Measurements from ENCODE around the gene WHRN. TPM values are rescaled to one million over a fixed set of nuclear protein-coding genes. Genes with fewer than 3 reads are reported as not detected.
A peak's percentile ranks its signal among the peaks of the same experiment; 100 is the strongest.

Gene WHRN
- total and polyA plus RNA-seq, 4 donors: 4.4 to 26.8 (median 16.8) TPM

GRCh38 chr9:114370251-114370967 is 134.9 kb downstream of the WHRN start:
- peak overlapping the region; percentile 26 for H3K27ac ChIP-seq (ENCODE audit: low read depth, low read length)
- H3K4me1 ChIP-seq (ENCODE audit: control insufficient read depth, insufficient read depth, low read length): peaks cover 31% of the 10 kb centered on the region
- peaks cover 57% of the 10 kb centered on the region for H3K36me3 ChIP-seq (ENCODE audit: control insufficient read depth, insufficient read depth, low read length)
- DNase-seq (ENCODE audit: low read depth in 4 of 6, low spot score in 6 of 6): peak in 2 of 6 donors; percentile 79 to 80
- 11% methylated on average over 5 of the region's 6 CpGs for WGBS (ENCODE audit: insufficient coverage)
- H3K27me3 ChIP-seq (ENCODE audit: control insufficient read depth, insufficient read depth, low read length): no peaks in the 10 kb centered on the region
- no peak overlapping the region for H3K4me3 ChIP-seq (ENCODE audit: low read depth, low read length)
- no peaks in the 10 kb centered on the region for H3K9me3 ChIP-seq (ENCODE audit: control insufficient read depth, insufficient read depth, low read length)

DNA sequence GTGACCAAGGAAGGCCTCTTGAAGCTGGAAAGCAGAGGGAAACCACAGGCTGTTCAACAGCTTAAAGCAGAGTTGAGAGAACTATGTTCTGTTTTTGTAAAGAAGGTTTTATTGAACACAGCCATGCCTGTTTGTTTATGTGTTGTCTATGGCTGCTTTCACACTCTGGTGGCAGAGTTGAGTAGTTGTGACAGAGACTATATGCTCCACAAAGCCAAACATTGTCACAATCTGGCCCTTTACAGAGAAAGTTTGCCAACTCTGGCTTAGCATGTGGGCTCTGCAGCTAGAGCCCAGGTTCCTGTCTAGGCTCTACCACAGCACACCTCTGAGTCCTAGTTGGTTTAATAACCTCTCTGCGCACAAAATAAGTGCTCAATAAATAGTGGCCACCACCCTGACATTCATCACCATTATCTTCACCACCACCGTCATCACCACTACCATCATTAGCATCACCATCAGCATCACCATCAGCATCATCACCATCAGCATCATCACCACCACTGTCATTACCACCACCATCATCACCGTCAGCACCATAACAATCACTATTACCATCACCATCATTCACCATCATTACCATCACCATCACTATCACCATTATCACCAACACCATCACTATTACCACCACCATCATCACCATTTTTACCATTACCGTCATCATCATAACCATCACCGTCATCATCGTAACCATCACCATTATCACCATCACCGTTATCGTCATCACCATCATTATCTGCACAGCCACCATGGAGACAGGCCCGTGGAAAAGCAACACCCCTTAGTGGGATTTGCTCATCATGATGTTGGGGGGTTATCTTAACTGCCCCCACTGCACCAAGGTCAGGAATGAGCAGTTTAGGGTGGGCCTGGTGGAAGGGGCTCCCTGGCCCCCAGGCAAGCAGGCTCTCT is 135.8 kb downstream of the WHRN start:
- Histone ChIP-seq H3K9me3 (ENCODE audit: control insufficient read depth, insufficient read depth, low read length) (no peaks in the 10 kb centered on the region), H3K4me3 (ENCODE audit: low read depth, low read length) (no peak overlapping the region), H3K4me1 (ENCODE audit: control insufficient read depth, insufficient read depth, low read length) (peaks cover 31% of the 10 kb centered on the region), H3K27ac (ENCODE audit: low read depth, low read length) (no peak overlapping the region), H3K27me3 (ENCODE audit: control insufficient read depth, insufficient read depth, low read length) (no peaks in the 10 kb centered on the region), H3K36me3 (ENCODE audit: control insufficient read depth, insufficient read depth, low read length) (peaks cover 58% of the 10 kb centered on the region)
- DNase-seq (ENCODE audit: low read depth in 4 of 6, low spot score in 6 of 6): peak in 1 of 6 donors; percentile 88
- 97% methylated on average over 6 of the region's 9 CpGs for WGBS (ENCODE audit: insufficient coverage)

DNA sequence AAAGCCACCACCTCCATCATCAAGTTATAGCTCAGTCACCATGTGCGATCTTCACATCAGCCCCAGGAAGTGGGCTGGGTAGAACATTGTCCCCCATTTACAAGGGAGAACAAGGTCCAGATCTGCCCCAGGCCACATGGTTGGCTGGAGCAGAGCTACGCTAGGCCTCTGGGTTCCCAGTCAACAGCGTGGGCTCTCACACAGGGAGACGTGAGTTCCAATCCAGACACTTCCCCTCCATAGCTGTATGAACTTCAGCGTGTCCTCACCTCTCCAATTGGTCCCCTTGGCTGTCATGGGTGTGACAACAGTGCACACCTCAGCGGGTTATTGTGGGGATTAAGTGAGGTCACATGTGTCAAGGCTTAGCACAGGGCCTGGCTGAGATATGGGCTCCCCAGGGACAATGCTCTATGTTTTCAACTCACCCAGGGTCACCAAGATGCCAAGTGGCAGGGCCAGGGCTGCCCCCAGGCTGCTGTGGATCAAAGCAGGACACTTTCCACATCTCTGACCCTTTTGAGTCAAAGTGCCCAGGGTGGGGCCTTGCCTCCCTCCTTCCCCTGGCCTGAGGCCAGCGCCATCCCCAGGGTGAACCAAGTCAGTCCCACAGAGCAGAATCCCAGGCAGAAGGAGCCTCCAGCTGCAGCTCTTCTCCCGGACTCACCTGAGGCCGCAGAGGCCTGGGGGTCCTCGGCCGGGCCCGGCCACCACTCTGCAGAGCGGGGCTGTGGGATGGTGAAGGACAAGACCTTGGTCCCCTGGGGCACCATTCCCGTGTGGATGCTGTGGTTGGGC is 137.3 kb downstream of the WHRN start:
- 94% methylated on average over 13 of the region's 14 CpGs for WGBS (ENCODE audit: insufficient coverage)
- peaks cover 31% of the 10 kb centered on the region for H3K4me1 ChIP-seq (ENCODE audit: control insufficient read depth, insufficient read depth, low read length)
- peaks cover 49% of the 10 kb centered on the region for H3K36me3 ChIP-seq (ENCODE audit: control insufficient read depth, insufficient read depth, low read length)
- DNase-seq (ENCODE audit: low read depth in 4 of 6, low spot score in 6 of 6): no peak
- H3K9me3 ChIP-seq (ENCODE audit: control insufficient read depth, insufficient read depth, low read length): no peaks in the 10 kb centered on the region
- no peak overlapping the region for H3K27ac ChIP-seq (ENCODE audit: low read depth, low read length)
- H3K27me3 ChIP-seq (ENCODE audit: control insufficient read depth, insufficient read depth, low read length): no peaks in the 10 kb centered on the region
- no peak overlapping the region for H3K4me3 ChIP-seq (ENCODE audit: low read depth, low read length)

DNA sequence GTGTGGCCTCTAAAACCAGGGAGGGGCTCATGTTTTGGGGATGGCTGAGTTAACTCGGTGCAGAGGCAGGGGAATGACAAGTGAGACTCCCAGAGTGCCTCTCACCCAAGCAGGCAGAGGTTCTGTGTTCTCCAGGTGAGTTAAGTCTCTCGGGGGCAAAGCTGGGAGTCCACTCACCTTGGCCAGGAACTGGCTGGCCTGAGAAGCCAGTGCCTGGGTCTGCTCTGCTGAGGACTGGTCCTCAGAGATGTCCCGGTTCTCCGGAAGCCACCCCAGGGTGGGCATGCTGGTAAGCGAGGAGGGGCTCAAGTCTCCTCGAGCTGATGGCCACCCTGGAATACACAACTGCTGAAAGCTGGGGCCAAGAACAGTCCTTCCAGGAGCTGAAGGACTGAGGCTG is 137.9 kb downstream of the WHRN start:
- 94% methylated on average over 6 of the region's 6 CpGs for WGBS (ENCODE audit: insufficient coverage)
- Histone ChIP-seq H3K4me3 (ENCODE audit: low read depth, low read length) (no peak overlapping the region), H3K36me3 (ENCODE audit: control insufficient read depth, insufficient read depth, low read length) (peaks cover 47% of the 10 kb centered on the region), H3K27me3 (ENCODE audit: control insufficient read depth, insufficient read depth, low read length) (no peaks in the 10 kb centered on the region), H3K27ac (ENCODE audit: low read depth, low read length) (no peak overlapping the region), H3K9me3 (ENCODE audit: control insufficient read depth, insufficient read depth, low read length) (no peaks in the 10 kb centered on the region), H3K4me1 (ENCODE audit: control insufficient read depth, insufficient read depth, low read length) (peaks cover 26% of the 10 kb centered on the region)
- DNase-seq (ENCODE audit: low read depth in 4 of 6, low spot score in 6 of 6): no peak

- Histone ChIP-seq H3K4me1 (ENCODE audit: control insufficient read depth, insufficient read depth, low read length) (peaks cover 18% of the 10 kb centered on the region), H3K27me3 (ENCODE audit: control insufficient read depth, insufficient read depth, low read length) (no peaks in the 10 kb centered on the region), H3K36me3 (ENCODE audit: control insufficient read depth, insufficient read depth, low read length) (peaks cover 46% of the 10 kb centered on the region), H3K27ac (ENCODE audit: low read depth, low read length) (no peak overlapping the region), H3K9me3 (ENCODE audit: control insufficient read depth, insufficient read depth, low read length) (no peaks in the 10 kb centered on the region), H3K4me3 (ENCODE audit: low read depth, low read length) (no peak overlapping the region)
- peak in 1 of 6 donors; percentile 49 for DNase-seq (ENCODE audit: low read depth in 4 of 6, low spot score in 6 of 6)
- 90% methylated on average over 5 of the region's 10 CpGs for WGBS (ENCODE audit: insufficient coverage)
Measured at GRCh38 chr9:114366334-114367128, 138.7 kb downstream of the WHRN start.

DNA sequence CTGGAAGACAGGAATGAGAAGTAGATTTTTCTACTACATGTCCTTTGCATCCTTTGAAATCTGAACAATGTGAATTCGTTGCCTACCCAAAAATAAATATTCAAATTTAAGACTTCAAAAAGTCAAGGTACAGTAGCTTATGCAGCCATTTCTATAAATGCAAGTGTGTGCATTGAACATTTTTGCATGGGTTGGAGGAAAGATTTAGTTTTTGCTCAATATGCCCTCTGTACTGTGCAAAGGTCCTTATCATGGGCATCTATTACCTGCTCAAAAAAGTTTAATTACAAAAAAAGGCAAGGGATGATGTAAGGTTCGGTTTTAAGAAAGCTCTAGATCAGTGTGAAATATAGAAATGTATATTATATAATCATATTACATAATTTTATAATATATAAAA is 140.1 kb downstream of the WHRN start:
- peaks cover 5% of the 10 kb centered on the region for H3K4me1 ChIP-seq (ENCODE audit: control insufficient read depth, insufficient read depth, low read length)

DNA sequence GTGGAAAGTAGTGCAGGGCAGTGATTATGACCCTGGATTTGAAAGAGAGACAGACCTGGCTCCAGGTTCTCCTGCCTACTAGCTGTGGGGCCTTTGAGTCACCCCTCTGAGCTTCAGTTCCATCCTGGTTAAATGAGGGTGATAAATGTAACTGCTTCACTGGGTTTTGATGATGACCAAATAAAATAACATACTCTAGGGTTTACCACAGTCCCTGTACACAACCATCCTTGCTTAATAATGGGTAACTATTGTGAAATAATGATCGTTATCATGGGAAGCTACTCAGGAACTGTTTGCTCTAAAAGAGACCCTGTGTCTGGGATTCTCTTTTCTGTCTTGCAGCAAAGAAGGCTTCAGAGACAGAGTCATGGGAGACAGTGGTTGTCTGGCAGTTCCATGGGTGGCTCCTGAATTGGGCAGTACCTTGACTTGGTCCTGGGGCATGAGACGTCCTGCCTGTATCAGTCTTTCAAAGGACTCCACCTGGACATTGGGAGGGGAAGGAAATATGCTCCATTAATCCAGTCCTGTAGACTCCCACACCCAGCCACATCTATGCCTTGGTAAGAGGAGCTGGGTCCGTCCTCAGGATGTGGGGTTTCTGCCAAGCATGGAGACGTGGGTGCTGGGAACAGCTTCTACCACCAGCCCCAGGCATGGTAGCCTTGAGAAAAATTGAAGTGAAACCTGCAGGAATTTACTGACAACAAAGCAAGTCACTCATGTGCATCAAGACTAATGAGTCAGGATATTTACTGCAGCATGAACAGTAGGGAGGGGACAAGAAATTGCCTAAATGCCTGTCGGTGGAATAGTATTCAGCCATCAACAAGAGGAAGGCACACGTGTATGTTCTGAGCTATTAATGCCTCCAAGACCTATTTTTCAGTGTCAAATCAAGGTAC is 140.9 kb downstream of the WHRN start:
- H3K27ac ChIP-seq (ENCODE audit: low read depth, low read length): no peak overlapping the region
- 90% methylated on average over 2 of the region's 6 CpGs for WGBS (ENCODE audit: insufficient coverage)
- peaks cover 55% of the 10 kb centered on the region for H3K36me3 ChIP-seq (ENCODE audit: control insufficient read depth, insufficient read depth, low read length)
- DNase-seq (ENCODE audit: low read depth in 4 of 6, low spot score in 6 of 6): no peak
- H3K4me3 ChIP-seq (ENCODE audit: low read depth, low read length): no peak overlapping the region
- H3K27me3 ChIP-seq (ENCODE audit: control insufficient read depth, insufficient read depth, low read length): no peaks in the 10 kb centered on the region
- H3K4me1 ChIP-seq (ENCODE audit: control insufficient read depth, insufficient read depth, low read length): no peaks in the 10 kb centered on the region
- H3K9me3 ChIP-seq (ENCODE audit: control insufficient read depth, insufficient read depth, low read length): no peaks in the 10 kb centered on the region

More for the DNA sequence above, 140.1 kb downstream of the WHRN start:
- Histone ChIP-seq H3K36me3 (ENCODE audit: control insufficient read depth, insufficient read depth, low read length) (peaks cover 51% of the 10 kb centered on the region), H3K4me3 (ENCODE audit: low read depth, low read length) (no peak overlapping the region), H3K27ac (ENCODE audit: low read depth, low read length) (no peak overlapping the region), H3K27me3 (ENCODE audit: control insufficient read depth, insufficient read depth, low read length) (no peaks in the 10 kb centered on the region), H3K9me3 (ENCODE audit: control insufficient read depth, insufficient read depth, low read length) (no peaks in the 10 kb centered on the region)
- WGBS (ENCODE audit: insufficient coverage): no CpG with 5 or more reads among the region's 2 CpGs
- DNase-seq (ENCODE audit: low read depth in 4 of 6, low spot score in 6 of 6): no peak

DNA sequence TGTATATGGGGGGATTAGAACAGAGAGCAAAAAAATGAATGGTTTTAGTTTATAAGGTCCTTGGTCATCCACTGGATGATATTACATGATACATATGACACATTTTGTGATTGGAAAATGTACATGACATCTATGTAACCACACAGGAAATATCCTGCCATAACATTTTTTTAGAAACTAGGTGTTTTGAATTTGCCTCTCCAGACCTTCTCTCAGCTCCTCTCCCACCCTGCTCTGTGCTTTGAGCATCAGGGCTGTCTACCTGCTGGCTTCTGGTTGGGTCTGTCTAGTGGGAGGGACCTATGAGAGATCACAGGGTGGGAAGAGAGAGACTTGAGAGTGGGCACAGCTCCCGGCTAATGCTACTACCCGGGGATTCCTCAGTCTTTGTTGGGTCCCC is 141.8 kb downstream of the WHRN start:
- peaks cover 61% of the 10 kb centered on the region for H3K36me3 ChIP-seq (ENCODE audit: control insufficient read depth, insufficient read depth, low read length)

More for the DNA sequence above, 141.8 kb downstream of the WHRN start:
- H3K27me3 ChIP-seq (ENCODE audit: control insufficient read depth, insufficient read depth, low read length): no peaks in the 10 kb centered on the region
- H3K9me3 ChIP-seq (ENCODE audit: control insufficient read depth, insufficient read depth, low read length): no peaks in the 10 kb centered on the region
- DNase-seq (ENCODE audit: low read depth in 4 of 6, low spot score in 6 of 6): no peak
- no peak overlapping the region for H3K27ac ChIP-seq (ENCODE audit: low read depth, low read length)
- H3K4me3 ChIP-seq (ENCODE audit: low read depth, low read length): no peak overlapping the region
- no peaks in the 10 kb centered on the region for H3K4me1 ChIP-seq (ENCODE audit: control insufficient read depth, insufficient read depth, low read length)
- WGBS (ENCODE audit: insufficient coverage): 83% methylated on average over 2 of the region's 2 CpGs

All from spinal cord (tissue), 10 donors.